Hepatocyte (in vitro differentiated cells): Measurements from ENCODE around the gene IRX4. TPM values are rescaled to one million over a fixed set of nuclear protein-coding genes. Genes with fewer than 3 reads are reported as not detected.

Experiments
- DNase-seq: peaks from one replicate; pipeline ENCODE4 v3.0.0-alpha.2; 2016; ENCODE audit warnings: low spot score
- H2AFZ ChIP-seq: fragments of 200-600 bp; sonication (generic); 2 replicates; pipeline ENCODE4 v1.6.0; 2016; ENCODE audit warnings: antibody characterized with exemption, mild to moderate bottlenecking
- H3K27ac ChIP-seq: fragments of 200-600 bp; sonication (generic); 2 replicates; pipeline ENCODE4 v1.5.1; 2016; ENCODE audit warnings: mild to moderate bottlenecking
- H3K27me3 ChIP-seq: fragments of 200-600 bp; sonication (generic); 2 replicates; pipeline ENCODE4 v1.6.1; 2016
- H3K36me3 ChIP-seq: fragments of 200-600 bp; sonication (generic); replicated peaks from 2 replicates; pipeline ENCODE4 v1.5.1; 2016; ENCODE audit warnings: low read depth; ENCODE audit not compliant: insufficient read depth
- H3K4me1 ChIP-seq: fragments of 200-600 bp; sonication (generic); 2 replicates; pipeline ENCODE4 v1.5.1; 2016; ENCODE audit warnings: mild to moderate bottlenecking, moderate library complexity; ENCODE audit not compliant: insufficient read depth
- H3K4me2 ChIP-seq: fragments of 200-600 bp; sonication (generic); 2 replicates; pipeline ENCODE4 v1.6.0; 2016
- H3K4me3 ChIP-seq: fragments of 200-600 bp; sonication (generic); 2 replicates; pipeline ENCODE4 v1.5.1; 2016; ENCODE audit warnings: mild to moderate bottlenecking
- H3K79me2 ChIP-seq: fragments of 200-600 bp; sonication (generic); 2 replicates; pipeline ENCODE4 v1.6.0; 2017; ENCODE audit warnings: mild to moderate bottlenecking
- H3K9me2 ChIP-seq: fragments of 200-600 bp; sonication (generic); replicated peaks from 2 replicates; pipeline ENCODE4 v1.6.0; 2017; ENCODE audit warnings: mild to moderate bottlenecking; ENCODE audit not compliant: insufficient read depth
- H3K9me3 ChIP-seq: fragments of 200-600 bp; sonication (generic); 2 replicates; pipeline ENCODE4 v1.5.1; 2016; ENCODE audit warnings: low read depth, mild to moderate bottlenecking
- H4K20me1 ChIP-seq: fragments of 200-600 bp; sonication (generic); 2 replicates; pipeline ENCODE4 v1.6.0; 2016; ENCODE audit warnings: mild to moderate bottlenecking; ENCODE audit not compliant: insufficient read depth, poor library complexity, severe bottlenecking
- CTCF ChIP-seq: fragments of 200-600 bp; sonication (generic); IDR thresholded peaks from 2 replicates; pipeline ENCODE4 v1.5.1; 2016; ENCODE audit warnings: antibody characterized with exemption, mild to moderate bottlenecking; ENCODE audit not compliant: poor library complexity
- EZH2 ChIP-seq: fragments of 200-600 bp; sonication (generic); IDR thresholded peaks from 2 replicates; pipeline ENCODE4 v1.6.1; 2016; ENCODE audit warnings: antibody characterized with exemption, mild to moderate bottlenecking, borderline replicate concordance
- EZH2phosphoT487 ChIP-seq: fragments of 200-600 bp; sonication (generic); IDR thresholded peaks from one replicate; pipeline ENCODE4 v1.6.1; 2018; ENCODE audit warnings: antibody characterized with exemption, mild to moderate bottlenecking, low read depth, moderate library complexity; ENCODE audit not compliant: unreplicated experiment, severe bottlenecking
- WGBS: methylation state at CpG from one replicate; pipeline ENCODE4 v1.1.6; 2016; ENCODE audit warnings: low lambda C conversion rate; ENCODE audit errors: missing lambda C conversion rate; 5-methylcytosine and 5-hydroxymethylcytosine counted together
- polyA plus RNA-seq: library from polyadenylated mRNA; unstranded; fragments of >200 nt; fragmentation: Nextera tagmentation; extraction: Ambion mirVana; gene quantifications from 2 replicates; pipeline ENCODE4 v1.2.1, GENCODE V29; 2016
- total RNA-seq: library from RNA; depleted of rRNA; stranded (reverse); fragments of >200 nt; gene quantifications from 2 replicates; pipeline ENCODE4 v1.2.3, GENCODE V29; 2014

Gene IRX4
- total and polyA plus RNA-seq, 2 experiments from 2014 or later, result not detected

- no peaks in the 10 kb centered on the region for H3K9me2 ChIP-seq
- no peak for TF ChIP-seq EZH2phosphoT487
- no peak for TF ChIP-seq EZH2
- TF ChIP-seq CTCF, result no peak
- WGBS, result 91% methylated on average over 15 of the region's 15 CpGs
Measured at GRCh38 chr5:1909346-1909985, 26.7 kb upstream of the IRX4 start.

GRCh38 chr5:1908931-1909330 is 26.2 kb upstream of the IRX4 start:
- Histone ChIP-seq H3K36me3 (no peaks in the 10 kb centered on the region), H3K4me2 (no peak overlapping the region), H4K20me1 (no peaks in the 10 kb centered on the region), H3K4me1 (no peaks in the 10 kb centered on the region), H3K27me3 (no peaks in the 10 kb centered on the region), H3K4me3 (no peak overlapping the region), H2AFZ (no peak overlapping the region), H3K79me2 (no peaks in the 10 kb centered on the region), H3K27ac (no peak overlapping the region), H3K9me2 (no peaks in the 10 kb centered on the region), H3K9me3 (no peaks in the 10 kb centered on the region)
- TF ChIP-seq EZH2 (no peak), CTCF (no peak), EZH2phosphoT487 (no peak)
- no peak for DNase-seq
- WGBS, result 95% methylated on average over 8 of the region's 8 CpGs

More at GRCh38 chr5:1909346-1909985, 26.7 kb upstream of the IRX4 start:
- no peaks in the 10 kb centered on the region for H3K27me3 ChIP-seq
- no peak overlapping the region for H3K27ac ChIP-seq
- H3K9me3 ChIP-seq, result no peaks in the 10 kb centered on the region
- no peak overlapping the region for H3K4me3 ChIP-seq
- no peaks in the 10 kb centered on the region for H3K4me1 ChIP-seq
- H3K4me2 ChIP-seq, result no peak overlapping the region
- no peaks in the 10 kb centered on the region for H3K79me2 ChIP-seq
- H3K36me3 ChIP-seq, result no peaks in the 10 kb centered on the region
- H2AFZ ChIP-seq, result no peak overlapping the region
- no peak for DNase-seq
- no peaks in the 10 kb centered on the region for H4K20me1 ChIP-seq

DNA sequence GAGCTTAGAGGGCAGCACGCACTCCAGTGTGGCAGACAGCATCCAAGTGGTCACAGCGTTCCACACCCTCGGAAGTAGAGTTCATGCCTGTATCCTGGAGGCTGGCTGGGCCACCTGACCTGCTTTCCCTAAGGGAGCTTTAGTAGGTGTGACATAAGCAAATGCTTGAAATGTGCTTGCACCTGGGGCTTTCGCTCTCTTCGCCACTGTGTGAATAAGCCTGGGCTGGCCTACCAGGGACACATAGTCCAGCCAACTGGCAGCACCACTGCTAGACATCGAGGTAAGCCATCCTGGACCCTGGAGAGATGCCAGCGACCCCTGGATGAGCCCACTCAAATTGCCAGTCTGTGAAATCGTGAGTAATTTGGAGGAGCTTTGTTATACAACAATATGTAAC is 24.9 kb upstream of the IRX4 start:
- TF ChIP-seq EZH2phosphoT487 (no peak), EZH2 (no peak), CTCF (no peak)
- 83% methylated on average over 8 of the region's 8 CpGs for WGBS
- Histone ChIP-seq H3K79me2 (no peaks in the 10 kb centered on the region), H3K27ac (no peak overlapping the region), H3K27me3 (no peaks in the 10 kb centered on the region), H3K4me3 (no peak overlapping the region), H3K9me2 (no peaks in the 10 kb centered on the region), H3K4me2 (no peak overlapping the region), H4K20me1 (no peaks in the 10 kb centered on the region), H2AFZ (no peak overlapping the region), H3K9me3 (no peaks in the 10 kb centered on the region), H3K36me3 (no peaks in the 10 kb centered on the region), H3K4me1 (no peaks in the 10 kb centered on the region)
- DNase-seq, result no peak
